ENCODE measurements around the gene CLRN2.

DNA sequence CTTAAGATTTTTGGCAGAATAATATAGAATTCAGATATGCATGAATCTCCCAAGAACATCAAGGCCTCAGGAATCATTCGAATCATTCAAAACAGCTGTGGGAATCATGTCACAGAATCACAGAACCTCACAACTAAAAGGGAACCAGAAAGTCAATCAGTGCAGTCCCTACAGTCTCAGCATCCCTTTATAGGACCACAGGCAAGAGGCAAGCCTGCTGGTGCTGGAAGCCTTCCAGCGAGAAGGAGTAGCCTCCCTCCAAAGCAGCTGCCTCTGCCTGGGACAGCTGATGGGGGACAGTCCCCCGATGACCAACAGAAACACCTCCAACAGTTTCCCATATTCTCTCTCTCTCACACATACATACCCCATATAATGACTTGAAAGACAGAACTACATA, 23.8 kb upstream of the CLRN2 start:
- no peak for TF ChIP-seq EZH2 (IDR thresholded peaks at IDR 0.05; ENCODE audit: borderline replicate concordance, low read length)
- TF ChIP-seq CTCF (conservative IDR thresholded peaks at IDR 0.05 in 1 of 2, IDR thresholded peaks at IDR 0.05 in 1 of 2; ENCODE audit: extremely low read depth in 1 of 2, insufficient read depth in 1 of 2, low read depth in 1 of 2, low read length in 2 of 2) = no peak

All from mammary epithelial cell (primary cell).